Activated gamma-delta T cell treated with Interleukin-2 at 50 U/mL for 16 hours (primary cell): ENCODE measurements around the gene ANO9.
"Not testable (repeated sequence)": the region's sequence is repeated elsewhere in the genome, so short reads cannot be mapped to it uniquely, and the experiment has no call there.

Source experiments
- DNase-seq: peaks from one replicate; pipeline ENCODE4 v3.0.0-alpha.2; 2020

The ANO9 gene

DNA sequence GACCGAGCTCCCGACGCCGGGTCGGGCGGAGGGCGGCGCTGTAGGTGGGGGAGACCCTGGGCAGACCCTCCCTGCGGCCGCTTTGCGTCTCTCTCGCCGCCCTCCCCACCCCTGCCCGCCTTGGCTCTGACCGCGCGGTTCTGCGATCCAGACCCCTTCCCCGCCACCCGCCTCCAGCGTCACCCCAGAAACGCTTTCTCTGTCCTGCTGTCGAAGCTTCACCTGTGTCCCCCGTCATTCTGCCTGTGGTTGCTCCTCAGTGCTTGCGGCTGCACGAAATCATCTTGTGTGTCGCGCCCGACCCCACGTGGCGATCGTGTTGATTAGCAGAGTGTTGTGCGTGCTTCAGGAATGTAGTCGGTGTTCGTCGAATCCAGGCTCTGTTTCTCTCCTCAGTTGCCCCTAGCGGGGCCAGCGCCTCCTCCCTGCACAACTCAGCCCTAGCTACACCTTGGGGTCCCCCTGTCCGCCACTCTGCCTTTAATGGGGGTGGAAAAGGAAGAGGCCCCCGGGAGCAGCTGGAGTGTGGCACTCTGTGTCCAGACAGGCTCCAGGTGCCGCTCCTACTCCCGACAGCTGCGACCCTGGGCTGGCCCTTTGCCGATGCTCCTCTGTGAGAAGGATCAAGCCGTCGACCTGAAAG, 9.1 kb upstream of the ANO9 start:
- peak; percentile 81 for DNase-seq

DNA sequence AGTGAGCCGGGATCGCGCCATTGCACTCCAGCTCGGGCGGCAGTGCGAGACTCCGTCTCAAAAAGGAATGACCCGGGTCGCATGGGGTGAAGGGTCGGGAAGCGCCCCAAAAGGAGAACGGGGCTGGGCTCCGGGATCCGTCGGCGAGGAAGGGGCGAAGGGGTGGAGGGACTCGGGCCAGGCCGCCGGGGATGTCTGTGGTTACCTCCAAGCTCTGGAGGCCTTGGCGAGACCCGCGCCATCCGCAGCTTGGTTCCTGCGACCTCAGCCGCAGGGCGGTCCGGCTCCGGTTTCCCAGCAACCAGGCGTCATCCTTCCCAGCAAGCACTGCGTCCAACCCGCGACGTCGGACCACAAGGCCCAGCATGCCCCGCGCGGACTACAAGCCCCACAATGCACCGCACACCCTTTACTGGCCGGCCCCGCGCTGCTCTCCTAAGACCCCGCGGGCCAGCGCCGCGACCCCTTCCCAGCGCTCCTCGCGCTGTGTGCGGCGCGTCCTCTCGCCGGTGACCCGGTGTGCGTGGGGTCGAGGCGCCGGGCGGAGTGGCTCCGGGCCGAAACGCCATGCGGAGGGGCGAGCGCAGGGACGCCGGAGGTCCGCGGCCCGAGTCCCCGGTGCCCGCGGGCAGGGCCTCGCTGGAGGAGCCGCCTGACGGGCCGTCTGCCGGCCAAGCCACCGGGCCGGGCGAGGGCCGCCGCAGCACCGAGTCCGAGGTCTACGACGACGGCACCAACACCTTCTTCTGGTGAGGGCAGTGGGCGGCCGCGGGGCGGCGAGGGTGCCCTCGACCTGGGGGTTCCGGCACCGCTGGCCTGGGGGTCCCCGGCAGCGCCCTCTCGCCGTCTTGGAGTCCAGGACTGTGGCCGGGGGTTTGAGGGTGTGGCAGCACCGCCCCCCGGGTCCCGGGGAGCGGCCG, 8.3 kb upstream of the ANO9 start, which contains the start of gene PTDSS2:
PTDSS2 (plus strand) TSS at position 391 of the 920 bp plus-strand sequence; CDS start at position 568, 177 bp downstream.
- peak; percentile 94 for DNase-seq

DNA sequence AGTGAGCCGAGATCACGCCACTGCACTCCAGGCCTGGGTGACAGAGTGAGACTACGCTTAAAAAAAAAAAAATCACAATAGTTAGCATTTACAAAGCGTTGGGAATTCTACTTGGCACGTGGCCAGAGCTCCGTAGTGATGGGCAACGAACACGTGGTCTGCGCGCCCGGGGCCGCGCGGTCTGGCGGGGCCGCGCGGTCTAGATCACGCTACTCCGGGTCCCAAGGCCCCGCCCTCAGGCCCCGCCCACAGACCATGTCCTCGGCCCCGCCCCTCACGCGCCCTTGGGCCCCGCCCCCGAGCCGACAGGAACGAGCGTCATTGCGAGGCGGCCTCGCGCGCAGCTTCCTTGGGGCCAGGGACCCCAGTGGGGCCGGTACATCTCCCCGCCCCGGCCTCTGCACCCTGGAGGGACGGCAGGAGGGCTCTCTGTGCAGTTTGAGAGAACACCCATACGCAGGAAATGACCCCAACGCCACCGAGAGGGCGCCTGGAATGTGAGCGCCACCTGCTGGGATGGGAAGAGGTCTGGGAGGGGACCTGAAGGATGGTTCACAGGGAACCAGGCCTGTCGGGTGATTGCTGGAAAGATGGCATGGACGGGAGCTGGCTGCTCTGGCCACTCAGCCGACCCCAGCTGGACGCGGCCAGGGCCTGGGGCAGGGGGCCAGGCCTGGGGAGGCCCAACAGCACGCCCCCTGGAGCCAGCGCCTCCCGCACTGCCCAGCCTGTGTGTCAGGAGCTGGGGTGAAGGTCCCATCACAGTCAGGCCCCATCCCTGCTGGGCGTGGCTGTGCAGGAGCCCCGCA, 6.3 kb upstream of the ANO9 start:
- peak; percentile 95 for DNase-seq

DNA sequence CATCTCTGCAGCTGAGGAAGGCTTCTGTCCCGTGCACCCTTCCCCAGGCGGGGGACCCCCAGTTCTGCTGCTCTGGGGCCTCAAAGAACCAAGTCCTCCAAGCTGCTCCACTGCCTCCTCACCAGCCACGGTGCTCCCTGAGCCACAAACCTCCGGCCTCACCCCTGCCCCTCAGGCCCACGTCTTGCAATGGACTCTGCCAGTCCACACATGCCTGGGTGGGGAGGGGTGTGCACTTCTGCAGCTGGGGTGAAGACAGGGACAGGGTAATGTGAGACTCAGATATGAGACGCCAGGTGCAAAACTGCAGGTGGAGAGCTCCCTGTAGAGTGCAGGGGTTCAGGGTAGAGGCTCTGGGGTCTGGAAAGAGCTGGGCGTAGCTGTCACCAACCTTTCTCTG, 5.1 kb upstream of the ANO9 start:
- no peak for DNase-seq

DNA sequence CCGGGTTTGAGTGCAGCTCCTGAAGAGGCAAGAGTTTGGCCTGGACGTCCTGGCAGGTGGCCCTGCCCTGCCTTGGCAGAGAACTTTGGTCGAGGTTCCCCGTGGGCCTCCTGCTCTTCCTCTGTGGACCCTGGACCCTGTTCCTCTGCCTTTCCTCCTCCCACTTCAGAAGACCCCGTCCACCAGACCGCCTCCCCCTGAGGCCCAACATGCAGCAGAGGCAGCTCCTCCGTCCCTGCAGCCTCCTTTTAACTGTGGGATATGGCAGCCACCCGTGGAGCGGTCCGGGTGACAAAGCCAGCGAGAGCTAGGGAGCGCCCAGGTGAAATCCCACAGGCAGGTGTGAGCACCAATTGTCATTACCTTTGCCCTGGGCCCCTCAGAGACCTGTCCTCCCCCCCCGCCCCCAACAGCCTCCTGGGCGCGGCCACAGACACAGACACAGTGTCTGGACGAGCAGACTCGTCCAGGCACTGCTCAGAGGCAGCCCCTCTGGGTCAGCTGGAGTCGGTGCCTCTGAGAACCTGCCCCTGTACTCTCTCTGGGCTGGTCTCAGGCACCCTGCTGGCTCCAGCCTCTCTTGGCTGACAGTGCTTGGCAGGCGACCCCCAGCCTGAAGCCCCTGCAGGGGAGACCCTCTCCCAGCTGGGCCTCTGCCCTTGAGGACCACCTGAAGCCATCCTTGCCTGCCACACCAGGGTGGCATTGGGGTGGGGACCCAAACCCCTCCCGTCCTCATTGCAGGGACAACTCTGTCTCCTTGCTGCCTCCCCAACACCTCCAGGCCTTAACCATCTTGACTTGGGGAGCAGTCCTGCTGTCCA, 4.2 kb upstream of the ANO9 start:
- no peak for DNase-seq

DNA sequence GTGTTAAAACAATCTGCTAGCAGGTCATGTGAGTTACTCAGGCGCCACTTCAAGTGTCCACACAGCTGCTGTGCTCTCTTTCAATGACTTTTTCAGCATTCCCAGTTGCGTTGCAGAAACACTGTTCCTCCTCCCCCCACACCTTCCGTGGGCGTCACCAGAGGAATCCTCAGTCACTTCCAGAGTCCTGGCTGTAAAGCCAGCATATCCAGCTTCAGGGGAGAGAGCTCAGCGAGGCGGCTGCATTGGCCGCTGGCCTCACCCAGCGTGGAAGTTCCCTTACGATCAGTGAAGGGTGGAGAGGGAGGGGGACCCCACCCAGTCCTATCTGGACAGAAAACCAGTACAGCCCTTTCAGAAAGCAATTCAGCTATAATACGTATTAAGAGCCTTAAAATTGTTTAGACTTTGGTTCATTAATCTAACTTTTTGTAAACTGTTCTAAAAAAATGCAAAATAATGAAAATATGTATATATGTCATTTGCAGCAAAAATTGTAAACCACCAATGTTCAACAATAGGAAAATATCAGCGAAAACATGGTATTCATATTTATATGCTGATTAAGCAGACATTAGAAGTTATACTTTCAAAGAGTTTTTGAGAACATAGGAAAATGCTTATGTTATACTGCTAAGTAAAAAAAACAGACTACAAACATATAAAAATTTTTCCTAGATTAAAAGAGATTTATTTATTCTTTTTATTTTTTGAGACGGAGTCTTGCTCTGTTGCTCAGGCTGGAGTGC, 2.8 kb upstream of the ANO9 start:
- no peak for DNase-seq

DNA sequence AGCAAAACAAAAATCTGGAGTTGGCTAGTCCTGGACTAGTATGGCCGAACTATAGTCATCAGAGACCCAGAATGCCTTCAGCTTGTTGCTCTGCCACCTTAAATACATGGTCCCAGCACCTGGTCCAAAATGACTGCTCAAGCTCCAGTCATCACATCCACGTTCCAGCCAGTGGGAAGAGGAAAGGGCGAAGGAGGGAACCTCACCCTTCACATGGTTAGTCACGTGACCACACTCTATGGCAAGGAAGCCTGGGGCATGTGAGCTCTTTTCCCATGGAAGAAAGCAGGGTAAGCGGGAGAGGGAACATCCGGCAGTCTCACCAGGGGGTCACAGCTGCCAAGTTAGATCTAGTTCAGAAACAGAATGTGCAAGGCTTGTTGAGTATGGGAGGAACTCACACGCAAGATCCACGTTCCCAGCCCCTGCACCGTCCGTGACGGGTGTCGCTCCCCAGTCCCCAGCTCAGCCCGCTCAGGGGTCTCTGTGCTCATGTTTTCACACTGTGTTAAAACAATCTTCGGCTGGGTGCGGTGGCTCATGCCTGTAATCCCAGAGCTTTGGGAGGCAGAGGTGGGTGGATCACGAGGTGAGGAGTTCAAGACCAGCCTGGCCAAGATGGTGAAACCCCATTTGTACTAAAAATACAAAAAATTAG, 1.9 kb upstream of the ANO9 start:
- DNase-seq: no peak

DNA sequence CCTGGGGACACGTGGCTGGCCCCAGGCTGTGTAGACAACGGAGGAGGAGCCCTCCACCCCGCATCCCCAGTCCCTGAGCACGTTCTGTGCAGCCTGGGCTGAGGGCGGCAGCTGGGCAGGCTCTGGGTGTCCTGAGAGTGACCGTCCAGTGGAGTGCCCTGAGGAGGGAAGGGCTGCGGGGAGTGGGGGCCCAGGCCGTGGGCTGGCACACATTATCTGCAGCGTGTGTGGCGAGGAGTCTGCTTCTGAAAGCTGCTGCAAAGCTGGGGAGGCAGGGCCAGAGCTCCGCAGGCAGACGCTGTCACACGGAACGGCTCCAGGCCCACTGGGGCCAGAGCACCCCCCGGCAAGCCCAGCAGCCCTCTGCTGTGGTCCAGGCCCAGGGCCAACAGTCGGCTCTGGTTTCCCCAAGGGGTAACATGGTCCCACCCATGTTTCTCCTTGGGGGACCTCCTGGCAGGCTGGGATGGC, 835 bp upstream of the ANO9 start:
- no peak for DNase-seq

DNA sequence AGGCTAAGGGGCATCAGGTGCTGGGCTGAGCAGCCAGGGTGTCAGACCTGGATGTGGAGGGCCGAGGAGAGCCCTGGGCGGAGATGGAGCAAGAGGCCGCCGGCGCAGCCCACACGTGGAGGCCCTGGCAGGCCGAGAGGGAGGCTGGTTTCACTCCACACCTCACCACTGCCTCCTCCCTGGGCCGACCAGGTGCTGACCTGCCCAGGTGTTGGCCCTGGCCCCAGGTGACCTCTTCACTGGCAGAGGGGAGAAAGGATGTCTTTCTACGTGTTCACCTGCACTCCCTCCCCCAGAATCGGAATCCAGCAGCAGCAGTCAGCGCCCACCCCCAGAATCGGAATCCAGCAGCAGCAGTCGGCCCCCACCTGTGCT, 781 bp downstream of the ANO9 start:
- no peak for DNase-seq

DNA sequence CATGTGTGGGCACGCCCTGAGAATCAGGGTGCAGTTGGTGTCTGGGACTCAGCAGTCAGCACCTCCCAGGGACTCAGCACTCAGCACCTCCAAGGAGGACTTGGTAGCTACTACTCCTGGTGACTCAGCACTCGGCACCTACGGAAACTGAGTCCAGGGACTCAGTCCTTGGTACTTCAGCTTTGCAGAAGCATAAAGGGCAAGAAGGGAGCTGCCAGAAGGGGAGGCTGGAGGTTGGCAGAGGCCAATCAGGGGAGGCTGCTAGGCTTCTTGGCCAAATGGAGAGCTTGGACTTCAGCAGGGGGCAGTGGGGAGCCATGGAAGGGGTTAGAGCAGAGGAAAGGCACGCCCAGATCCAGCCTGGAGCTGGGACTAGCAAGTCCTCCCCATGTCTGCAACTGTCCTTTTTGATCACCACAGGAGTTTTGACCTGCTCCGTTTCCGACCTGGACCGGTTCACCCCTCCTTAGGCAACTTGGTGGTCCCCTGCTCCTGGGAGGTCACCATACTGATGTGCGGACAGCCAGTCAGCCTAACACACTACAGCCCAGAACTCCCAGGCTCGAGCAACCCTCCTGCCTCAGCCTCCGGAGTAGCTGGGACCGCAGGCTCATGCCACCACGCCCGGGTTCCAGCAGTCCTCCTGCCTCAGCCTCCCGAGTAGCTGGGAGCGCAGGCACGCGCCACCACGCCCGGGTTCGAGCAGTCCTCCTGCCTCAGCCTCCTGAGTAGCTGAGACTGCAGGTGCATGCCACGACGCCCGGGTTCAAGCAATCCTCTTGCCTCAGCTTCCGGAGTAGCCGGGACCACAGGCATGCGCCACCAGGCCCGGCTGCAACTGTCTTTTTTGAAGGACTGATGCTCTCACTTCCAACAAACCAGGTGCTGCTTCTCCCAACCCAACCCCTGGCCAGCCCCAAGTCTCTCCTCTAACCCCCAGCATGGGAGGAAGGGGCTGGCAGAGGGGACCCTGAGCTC, 1.5 kb downstream of the ANO9 start:
- DNase-seq: no peak

DNA sequence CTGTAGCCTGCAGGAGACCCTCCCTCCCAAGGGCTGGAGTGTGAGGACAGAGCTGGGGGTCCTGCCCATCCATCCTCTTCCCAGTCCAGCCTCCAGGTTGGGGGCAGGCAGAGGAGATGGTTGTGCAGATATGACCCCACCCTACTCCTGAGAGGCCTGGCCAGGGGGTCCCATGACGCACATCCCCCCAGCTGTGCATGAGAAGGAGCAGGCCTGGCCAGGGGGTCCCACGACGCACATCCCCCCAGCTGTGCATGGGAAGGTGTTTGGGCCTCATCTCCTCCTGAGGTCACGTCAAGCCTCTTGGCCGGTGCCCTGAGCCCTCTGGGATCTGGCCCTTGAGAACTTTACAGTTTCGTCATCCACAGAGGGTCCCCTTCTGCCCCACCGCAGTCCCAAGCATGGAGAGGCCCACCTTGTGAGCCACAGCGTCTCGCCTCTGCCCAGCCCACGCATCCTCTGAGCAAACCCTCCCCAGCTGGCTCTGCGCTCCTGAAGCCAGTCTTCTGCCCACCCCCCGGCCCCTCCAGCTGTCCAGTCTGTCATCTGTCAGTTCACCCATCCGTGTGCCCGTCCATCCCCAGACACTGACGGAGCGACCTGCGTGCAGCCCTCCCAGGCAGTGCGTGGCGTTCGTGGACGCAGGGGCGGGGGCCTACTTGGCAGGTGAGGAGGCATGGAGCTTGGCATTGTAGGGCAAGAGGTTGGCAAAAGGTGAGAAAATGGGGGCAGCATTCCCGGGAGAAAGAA, 2.3 kb downstream of the ANO9 start:
- no peak for DNase-seq

DNA sequence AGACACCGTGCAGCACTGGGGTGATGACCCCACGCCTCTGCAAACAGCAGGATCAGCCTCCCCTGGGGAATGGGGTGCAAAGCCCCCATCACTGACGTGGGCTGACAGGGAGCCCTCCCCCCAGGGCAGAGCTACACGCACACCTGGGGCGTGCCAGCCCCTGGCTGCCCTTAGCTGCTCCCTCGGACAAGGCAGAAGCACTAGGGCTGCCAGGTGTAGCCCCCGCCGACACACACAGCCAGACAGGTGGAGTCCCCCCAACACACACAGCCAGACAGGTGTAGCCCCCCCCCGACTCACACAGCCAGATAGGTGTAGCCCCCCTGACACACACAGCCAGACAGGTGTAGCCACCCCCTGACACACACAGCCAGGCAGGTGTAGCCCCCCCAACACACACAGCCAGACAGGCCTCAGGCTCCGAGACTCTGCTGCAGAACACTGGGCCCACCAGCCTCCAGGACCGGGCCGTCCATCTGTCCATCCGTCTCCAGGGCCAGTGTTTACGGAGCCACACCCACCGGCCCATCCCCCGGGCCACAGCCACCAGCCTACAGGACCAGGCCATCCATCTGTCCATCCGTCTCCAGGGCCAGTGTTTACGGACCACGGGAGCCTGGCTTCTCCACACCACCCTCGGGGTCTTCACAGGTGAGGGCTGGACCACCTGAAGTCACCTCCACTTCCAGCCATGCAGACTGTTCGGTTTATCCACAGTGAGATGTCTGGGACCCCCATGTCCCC, 3.5 kb downstream of the ANO9 start:
- DNase-seq: no peak

DNA sequence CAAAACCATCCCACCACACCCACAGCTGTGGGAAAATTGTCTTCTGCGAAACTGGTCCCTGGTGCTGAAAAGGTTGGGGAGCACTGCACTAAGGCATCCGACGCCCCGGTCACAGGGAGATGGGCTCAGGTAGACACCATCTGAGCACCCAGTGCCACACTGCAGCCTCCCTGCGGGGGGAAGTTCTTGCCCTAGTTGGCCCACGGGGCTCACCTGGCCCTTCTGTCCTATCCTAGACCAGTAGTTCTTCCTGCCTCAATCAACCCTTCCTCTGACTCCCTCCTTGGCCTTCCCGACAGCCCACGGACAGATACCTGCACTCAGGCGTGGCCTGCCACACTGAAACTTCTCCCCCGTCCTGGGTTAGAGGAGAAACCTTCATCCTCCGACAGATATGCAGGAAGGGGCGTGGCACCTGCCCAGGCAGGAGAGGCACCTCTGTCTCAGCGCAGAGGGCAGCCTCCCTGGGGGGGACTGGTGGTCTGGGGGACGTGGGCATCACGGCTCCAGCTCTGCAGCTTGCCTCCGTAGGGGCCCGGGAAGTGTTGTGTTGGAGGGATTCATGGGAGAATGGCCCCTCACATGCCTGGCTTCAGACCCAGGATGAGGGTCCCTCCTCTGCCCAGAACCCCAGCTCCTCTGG, 4.5 kb downstream of the ANO9 start:
- no peak for DNase-seq

DNA sequence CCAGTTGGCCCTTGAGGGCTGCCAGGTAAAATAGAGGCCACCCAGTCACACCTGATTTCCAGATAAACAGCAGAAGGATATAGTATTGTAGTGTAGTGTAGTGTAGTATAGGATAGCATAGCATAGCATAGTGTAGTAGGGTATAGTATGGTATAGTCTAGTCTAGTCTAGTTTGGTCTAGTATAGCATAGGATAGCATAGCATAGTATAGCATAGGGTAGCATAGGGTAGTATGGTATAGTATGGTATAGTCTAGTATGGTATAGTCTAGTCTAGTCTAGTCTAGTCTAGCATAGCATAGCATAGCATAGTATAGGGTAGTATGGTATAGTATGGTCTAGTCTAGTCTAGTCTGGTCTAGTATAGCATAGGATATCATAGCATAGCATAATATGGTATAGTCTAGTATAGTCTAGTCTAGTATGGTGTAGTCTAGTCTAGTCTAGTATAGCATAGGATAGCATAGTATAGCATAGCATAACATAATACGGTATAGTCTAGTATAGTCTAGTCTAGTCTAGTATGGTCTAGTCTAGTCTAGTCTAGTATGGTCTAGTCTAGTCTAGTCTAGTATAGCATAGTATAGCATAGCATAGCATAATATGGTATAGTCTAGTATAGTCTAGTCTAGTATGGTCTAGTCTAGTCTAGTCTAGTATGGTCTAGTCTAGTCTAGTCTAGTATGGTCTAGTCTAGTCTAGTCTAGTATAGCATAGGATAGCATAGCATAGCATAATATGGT, 6.6 kb downstream of the ANO9 start:
- not testable (repeated sequence) for DNase-seq

DNA sequence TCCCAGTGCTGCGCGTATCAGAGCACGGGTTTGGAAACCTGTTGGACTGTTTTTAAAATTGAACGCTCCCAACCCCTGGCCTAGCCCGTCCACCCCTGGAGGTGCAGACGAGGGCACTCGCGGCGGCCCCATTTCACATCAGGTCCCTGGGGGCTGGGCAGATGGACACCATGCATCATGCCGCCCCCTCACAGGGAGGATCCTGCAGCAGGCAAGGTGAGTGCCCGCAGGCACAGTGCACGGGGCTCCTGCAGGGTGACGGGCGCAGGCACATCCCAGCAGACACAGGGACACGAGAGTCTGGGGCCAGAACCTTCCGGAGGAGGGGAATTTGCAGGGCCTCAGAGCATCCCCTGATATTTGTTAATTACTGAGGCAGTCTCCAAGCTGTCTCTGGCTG, 7.3 kb downstream of the ANO9 start:
- no peak for DNase-seq

DNA sequence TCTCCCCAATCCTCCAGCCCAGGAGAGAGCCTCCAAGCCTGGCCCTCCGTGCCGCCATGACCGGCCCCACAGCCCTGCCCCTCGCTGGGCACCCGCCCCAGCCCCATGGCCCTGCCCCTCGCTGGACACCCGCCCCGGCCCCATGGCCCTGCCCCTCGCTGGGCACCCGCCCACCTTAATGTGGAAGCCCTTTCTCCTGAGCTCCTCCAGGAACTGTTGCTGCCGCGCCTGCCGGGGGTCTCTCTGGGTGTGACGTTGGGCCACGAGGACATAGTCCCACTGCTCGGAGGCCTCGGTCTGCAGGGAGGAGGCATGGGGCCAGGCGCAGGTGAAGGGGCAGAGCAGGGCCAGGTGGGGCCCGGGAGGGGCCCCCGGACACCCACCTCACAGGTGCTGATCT, 8.2 kb downstream of the ANO9 start:
- no peak for DNase-seq

DNA sequence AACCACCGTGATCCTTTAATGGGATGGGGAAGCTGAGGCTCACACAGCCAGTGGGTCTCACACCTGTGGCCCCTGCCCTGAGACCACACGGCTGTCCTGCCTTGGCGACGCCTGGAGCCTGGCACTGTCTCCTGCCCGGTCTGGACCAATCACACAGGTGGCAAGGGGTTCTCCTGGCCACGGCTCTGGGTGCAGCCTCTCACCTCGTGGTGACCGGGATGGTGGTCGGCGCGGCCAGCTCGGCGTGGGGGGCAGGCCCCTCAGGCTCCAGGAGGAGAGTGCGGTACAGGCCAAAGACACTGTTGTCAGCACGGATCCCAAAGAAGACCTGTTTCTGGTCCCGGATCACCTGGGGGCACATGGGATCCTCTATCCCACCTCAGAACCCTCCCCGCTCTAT, 8.7 kb downstream of the ANO9 start:
- DNase-seq: no peak
